Brain microvascular endothelial cell (primary cell): ENCODE data around the gene CA10.

Experiments used
- DNase-seq: peaks from one replicate; pipeline ENCODE4 v3.0.0-alpha.2; 2020
- H3K27ac ChIP-seq: fragments of 250-450 bp; sonication (Bioruptor Pico); 2 replicates; pipeline ENCODE4 v1.5.1; 2020; ENCODE audit warnings: mild to moderate bottlenecking, moderate library complexity
- H3K27me3 ChIP-seq: fragments of 250-450 bp; sonication (Bioruptor Pico); replicated peaks from 2 replicates; pipeline ENCODE4 v1.5.1; 2020; ENCODE audit warnings: mild to moderate bottlenecking
- H3K36me3 ChIP-seq: fragments of 250-450 bp; sonication (Bioruptor Pico); replicated peaks from 2 replicates; pipeline ENCODE4 v1.5.1; 2020; ENCODE audit warnings: mild to moderate bottlenecking
- H3K4me3 ChIP-seq: 2 replicates; pipeline ENCODE4 v1.5.1; 2011; ENCODE audit warnings: low read depth, mild to moderate bottlenecking, control low read depth, low read length, moderate library complexity
- CTCF ChIP-seq: IDR thresholded peaks from 2 replicates; pipeline ENCODE4 v1.5.1; 2011; ENCODE audit warnings: low read depth, mild to moderate bottlenecking, moderate library complexity, low read length, control low read depth, inconsistent platforms; ENCODE audit errors: missing control alignments
- in situ Hi-C: cut with HindIII; loops from 2 replicates; pipeline ENCODE4 v1.10.0; 2017; ENCODE audit warnings: low sequenced_read_pairs, low pct_ligation_motif_present

The CA10 gene

GRCh38 chr17:51740531-51740930, 418.0 kb downstream of the CA10 start:
- in situ Hi-C loops = no loop called here
- DNase-seq = no peak
- no peaks in the 10 kb centered on the region for H3K36me3 ChIP-seq
- TF ChIP-seq CTCF = no peak
- H3K4me3 ChIP-seq = no peak overlapping the region
- no peak overlapping the region for H3K27ac ChIP-seq
- H3K27me3 ChIP-seq = no peaks in the 10 kb centered on the region

DNA sequence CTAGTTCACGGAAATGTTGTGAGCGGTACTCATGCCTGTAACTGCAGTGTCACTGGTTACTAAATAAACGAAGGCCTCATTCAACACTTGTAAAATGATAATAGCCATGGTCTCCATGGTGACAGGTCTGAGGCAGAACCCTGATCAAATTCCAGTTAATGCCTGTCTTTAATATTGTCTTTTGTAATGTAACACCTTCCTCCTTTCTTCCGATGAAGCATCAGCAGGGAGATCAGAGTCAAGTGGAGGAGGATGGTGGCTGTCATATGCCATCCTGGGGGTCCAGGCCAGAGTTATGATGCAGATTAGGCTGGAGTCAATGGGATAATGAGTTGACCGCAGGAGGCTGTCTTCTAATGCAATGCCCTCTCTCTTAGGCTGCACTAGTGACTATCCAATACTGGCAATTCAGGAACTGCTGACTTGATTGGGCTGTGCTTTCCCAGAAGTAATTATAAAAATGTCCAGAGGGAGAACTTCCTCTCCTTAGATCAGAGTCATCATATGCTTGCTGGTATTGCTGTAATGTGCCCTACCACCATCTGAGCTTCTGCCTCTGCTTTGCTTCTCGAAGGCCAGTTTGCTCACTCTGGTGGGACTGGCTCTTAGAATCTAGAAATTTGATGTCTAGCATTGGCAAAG, 419.1 kb downstream of the CA10 start:
- Histone ChIP-seq H3K27ac (no peak overlapping the region), H3K4me3 (no peak overlapping the region), H3K36me3 (no peaks in the 10 kb centered on the region), H3K27me3 (no peaks in the 10 kb centered on the region)
- no peak for DNase-seq
- no peak for TF ChIP-seq CTCF
- in situ Hi-C loops = no loop called here

DNA sequence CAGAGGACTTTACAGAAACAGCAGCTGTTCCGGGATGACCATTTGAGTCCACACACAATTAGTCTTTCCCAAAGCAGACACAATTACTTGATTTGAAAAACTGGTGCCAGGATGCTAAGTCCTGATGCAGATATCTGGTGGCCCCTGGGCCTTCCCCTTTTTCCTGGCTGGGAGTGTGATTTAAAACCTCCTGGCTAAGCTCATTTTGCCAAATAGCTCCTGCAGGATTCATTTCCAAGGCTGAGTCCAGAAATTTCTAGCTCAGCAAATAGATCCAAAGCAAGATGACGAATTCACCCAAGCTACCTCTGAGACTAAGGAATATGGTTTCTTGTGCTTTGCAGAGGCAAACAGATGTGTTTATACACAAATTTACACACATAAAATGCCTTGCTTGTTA, 422.2 kb downstream of the CA10 start:
- H3K27ac ChIP-seq = no peak overlapping the region
- in situ Hi-C loops = no loop called here
- TF ChIP-seq CTCF = no peak
- no peaks in the 10 kb centered on the region for H3K36me3 ChIP-seq
- H3K27me3 ChIP-seq = no peaks in the 10 kb centered on the region
- no peak overlapping the region for H3K4me3 ChIP-seq
- no peak for DNase-seq

- no peak for DNase-seq
- in situ Hi-C loops = no loop called here
- no peak overlapping the region for H3K4me3 ChIP-seq
- H3K27ac ChIP-seq = no peak overlapping the region
- no peaks in the 10 kb centered on the region for H3K27me3 ChIP-seq
- TF ChIP-seq CTCF = no peak
- H3K36me3 ChIP-seq = no peaks in the 10 kb centered on the region
Observed at GRCh38 chr17:51734976-51735375, 423.5 kb downstream of the CA10 start.

DNA sequence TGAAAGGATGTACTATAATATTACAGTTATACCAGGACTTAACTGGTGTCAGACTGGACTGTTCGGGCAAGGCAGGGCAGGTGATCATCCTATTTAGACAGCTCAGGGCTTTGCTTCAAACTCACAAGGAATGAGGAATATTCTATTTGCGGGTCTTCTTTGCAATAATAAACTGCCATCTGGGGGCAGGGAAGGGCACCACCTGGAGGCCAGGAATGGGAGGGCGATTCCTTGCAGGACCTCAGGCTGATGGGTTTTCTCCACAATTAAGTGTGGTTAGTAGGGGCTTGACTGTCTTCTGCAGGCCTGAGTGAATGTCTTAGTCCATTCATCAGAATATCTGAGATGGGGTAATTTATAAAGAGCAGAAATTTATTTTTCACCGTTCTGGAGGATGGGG, 424.1 kb downstream of the CA10 start:
- Histone ChIP-seq H3K27ac (no peak overlapping the region), H3K36me3 (no peaks in the 10 kb centered on the region), H3K4me3 (no peak overlapping the region), H3K27me3 (no peaks in the 10 kb centered on the region)
- DNase-seq = no peak
- in situ Hi-C loops = no loop called here
- no peak for TF ChIP-seq CTCF

DNA sequence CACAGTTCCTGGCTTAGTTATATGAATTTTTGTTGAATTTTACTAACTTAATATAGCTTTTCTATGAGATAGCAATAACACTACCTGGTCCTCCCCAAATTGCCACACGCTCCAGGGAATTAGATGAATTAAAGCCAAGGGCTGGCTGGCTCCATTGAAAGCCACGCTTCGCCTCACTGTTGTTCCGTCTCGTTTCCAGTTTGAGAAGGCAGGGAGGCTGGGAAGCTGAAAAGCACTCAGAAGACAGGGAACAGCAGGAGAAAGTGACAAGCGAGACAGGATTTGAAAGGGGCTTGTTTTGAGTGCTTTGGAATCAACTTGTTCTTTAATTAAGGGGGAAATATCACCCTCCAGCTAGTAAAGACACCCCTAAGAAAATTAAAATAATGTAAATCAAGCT, 425.3 kb downstream of the CA10 start:
- in situ Hi-C loops = no loop called here
- Histone ChIP-seq H3K27ac (no peak overlapping the region), H3K36me3 (no peaks in the 10 kb centered on the region), H3K27me3 (no peaks in the 10 kb centered on the region), H3K4me3 (no peak overlapping the region)
- TF ChIP-seq CTCF = no peak
- no peak for DNase-seq
